ENCODE data around the gene GSTT2B. TPM values are rescaled to one million over a fixed set of nuclear protein-coding genes. Genes with fewer than 3 reads are reported as not detected.
"Not testable (repeated sequence)": the region's sequence is repeated elsewhere in the genome, so short reads cannot be mapped to it uniquely, and the experiment has no call there.

The GSTT2B gene
- total RNA-seq, 1 experiment from 2014 or later, result 6.3 TPM

- not testable (repeated sequence) for DNase-seq (ENCODE audit: low read depth)
Observed at GRCh38 chr22:23951383-23951782, 9.6 kb downstream of the GSTT2B start.

- not testable (repeated sequence) for DNase-seq (ENCODE audit: low read depth)
Observed at GRCh38 chr22:23949764-23950163, 11.2 kb downstream of the GSTT2B start.

GRCh38 chr22:23947391-23947790 lies 13.6 kb downstream of the GSTT2B start:
- not testable (repeated sequence) for DNase-seq (ENCODE audit: low read depth)

GRCh38 chr22:23940166-23940565 lies 20.8 kb downstream of the GSTT2B start:
- DNase-seq (ENCODE audit: low read depth), result not testable (repeated sequence)

GRCh38 chr22:23939017-23939357 lies 22.0 kb downstream of the GSTT2B start:
- no peak for DNase-seq (ENCODE audit: low read depth)

GRCh38 chr22:23938328-23939016 lies 22.5 kb downstream of the GSTT2B start:
- no peak for DNase-seq (ENCODE audit: low read depth)

- no peak for DNase-seq (ENCODE audit: low read depth)
Observed at GRCh38 chr22:23926561-23926960, 34.4 kb downstream of the GSTT2B start.

GRCh38 chr22:23925020-23925606 lies 35.9 kb downstream of the GSTT2B start:
- no peak for DNase-seq (ENCODE audit: low read depth)

- DNase-seq (ENCODE audit: low read depth), result no peak
Observed at GRCh38 chr22:23922921-23923320, 38.1 kb downstream of the GSTT2B start.

- peak; percentile 39 for DNase-seq (ENCODE audit: low read depth)
Observed at GRCh38 chr22:23921586-23922201, 39.3 kb downstream of the GSTT2B start.

GRCh38 chr22:23920267-23920611 lies 40.8 kb downstream of the GSTT2B start:
- DNase-seq (ENCODE audit: low read depth), result not testable (repeated sequence)

GRCh38 chr22:23915290-23915689 lies 45.7 kb downstream of the GSTT2B start:
- DNase-seq (ENCODE audit: low read depth), result no peak

GRCh38 chr22:23913661-23914353 lies 47.2 kb downstream of the GSTT2B start:
- peak; percentile 99 for DNase-seq (ENCODE audit: low read depth)

GRCh38 chr22:23913306-23913660 lies 47.7 kb downstream of the GSTT2B start:
- no peak for DNase-seq (ENCODE audit: low read depth)

- no peak for DNase-seq (ENCODE audit: low read depth)
Observed at GRCh38 chr22:23912293-23912903, 48.6 kb downstream of the GSTT2B start.

GRCh38 chr22:23911318-23911980 lies 49.5 kb downstream of the GSTT2B start:
- DNase-seq (ENCODE audit: low read depth), result no peak

- no peak for DNase-seq (ENCODE audit: low read depth)
Observed at GRCh38 chr22:23910496-23911190, 50.4 kb downstream of the GSTT2B start.

GRCh38 chr22:23909296-23909898 lies 51.6 kb downstream of the GSTT2B start:
- DNase-seq (ENCODE audit: low read depth), result no peak

- no peak for DNase-seq (ENCODE audit: low read depth)
Observed at GRCh38 chr22:23908587-23909205, 52.3 kb downstream of the GSTT2B start.

- not testable (repeated sequence) for DNase-seq (ENCODE audit: low read depth)
Observed at GRCh38 chr22:23907423-23907822, 53.6 kb downstream of the GSTT2B start.
